ENCODE measurements around the gene SYPL2.

- no peak for TF ChIP-seq CTCF (IDR thresholded peaks at IDR 0.05; ENCODE audit: low read depth, low read length)
- no peak for TF ChIP-seq POLR2A (IDR thresholded peaks at IDR 0.05; ENCODE audit: extremely low read depth, insufficient read length)
Measured at GRCh38 chr1:109517337-109517736, 51.0 kb downstream of the SYPL2 start.
